ENCODE measurements around the gene MACROH2A2.
"Not testable (repeated sequence)": the region's sequence is repeated elsewhere in the genome, so short reads cannot be mapped to it uniquely, and the experiment has no call there.

The MACROH2A2 gene

DNA sequence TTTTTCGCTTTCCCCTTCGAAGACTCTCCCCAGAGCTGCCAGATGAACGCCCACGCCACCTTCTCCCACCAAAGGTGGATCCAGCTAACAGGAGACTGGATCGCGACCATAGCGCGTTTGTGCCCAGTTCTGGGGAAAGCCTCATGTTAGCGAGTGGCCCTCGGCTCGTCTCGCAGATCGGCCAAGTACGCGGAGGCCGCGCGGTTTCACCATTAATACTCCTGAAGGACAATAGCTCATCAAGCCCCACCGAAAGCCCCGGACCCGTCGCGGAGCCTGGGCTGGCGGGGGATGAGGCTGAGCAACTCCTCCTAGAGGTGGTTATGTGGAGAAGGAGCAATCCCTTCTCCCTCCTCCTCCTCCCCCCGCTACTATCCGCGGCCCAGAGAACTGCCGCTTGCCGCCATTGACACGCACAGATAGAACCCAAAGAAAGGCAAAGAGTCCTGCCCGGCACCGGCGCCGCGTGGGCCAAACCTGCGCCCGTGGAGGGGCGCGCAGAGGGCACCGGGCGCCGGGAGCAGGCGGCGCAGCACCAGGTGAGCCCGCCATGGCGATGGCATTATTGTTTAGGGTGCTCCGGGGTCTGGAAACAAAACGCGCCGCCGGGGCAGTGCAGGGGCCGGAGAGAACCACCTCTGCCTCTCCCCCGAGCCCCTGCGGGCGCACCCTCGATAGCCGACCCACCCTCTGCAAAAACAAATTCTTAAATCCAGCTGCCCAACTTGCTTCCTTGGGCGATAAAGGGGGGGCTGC is at the start of gene MACROH2A2:
Gene MACROH2A2, plus strand, starts transcription at position 385 of the 756 bp plus-strand sequence. CDS start 22,813 bp downstream, outside the sequence.
- DNase-seq (ENCODE audit: low read depth in 3 of 3): peak in 1 of 3 experiments; percentile 26

DNA sequence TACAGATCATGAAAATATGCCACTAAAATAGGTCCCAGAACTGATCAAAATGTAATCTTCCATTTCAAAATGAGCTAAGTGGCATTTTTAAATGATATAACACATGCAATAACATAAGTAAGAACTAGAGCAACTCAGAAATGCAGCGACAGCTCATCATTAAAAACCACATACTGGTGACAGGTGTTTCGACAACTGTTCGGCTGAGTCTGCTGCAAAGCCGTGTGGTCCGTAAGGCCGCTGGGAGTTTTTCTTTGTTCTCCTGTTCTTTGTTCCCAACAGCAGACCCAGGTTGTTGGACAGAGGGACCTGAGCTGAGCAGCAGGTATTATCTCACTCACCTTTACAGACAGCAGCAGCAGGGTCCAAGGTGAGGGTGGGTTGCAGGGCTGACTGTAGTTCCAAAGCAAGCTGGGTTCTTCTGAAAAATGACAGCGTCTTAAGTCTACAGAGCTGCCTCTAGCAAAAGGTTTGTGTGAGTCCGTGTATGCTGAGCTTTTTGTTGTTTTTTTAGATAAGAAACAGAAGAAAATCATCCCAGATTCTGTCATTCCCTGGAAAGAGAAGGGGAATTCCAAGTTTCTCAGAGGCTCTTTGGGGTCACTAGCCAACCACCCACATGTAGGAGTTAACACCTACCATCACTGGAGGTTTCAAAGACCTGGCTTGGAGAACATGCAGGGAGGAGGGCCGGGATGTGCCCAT is 45.4 kb upstream of the MACROH2A2 start:
- no peak for DNase-seq (ENCODE audit: low read depth in 3 of 3)

DNA sequence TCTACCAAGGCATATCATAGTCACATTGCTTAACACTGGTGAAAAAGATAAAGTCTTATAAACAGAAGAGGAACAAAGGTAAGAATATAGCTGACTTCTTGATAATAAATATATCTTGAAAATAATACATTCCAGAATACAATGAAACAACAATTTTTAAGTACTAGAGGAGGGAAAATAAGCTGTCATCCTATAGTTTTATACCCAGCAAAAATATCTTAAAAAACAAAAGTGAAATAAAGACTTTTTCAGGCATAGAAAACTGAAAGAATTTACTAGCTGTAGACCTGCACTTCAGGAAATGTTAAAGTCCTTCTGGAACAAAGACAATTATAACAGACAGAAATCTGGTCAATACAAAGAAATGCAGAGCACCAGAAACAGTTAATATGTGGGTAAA is 21.4 kb upstream of the MACROH2A2 start:
- no peak for DNase-seq (ENCODE audit: low read depth in 3 of 3)

DNA sequence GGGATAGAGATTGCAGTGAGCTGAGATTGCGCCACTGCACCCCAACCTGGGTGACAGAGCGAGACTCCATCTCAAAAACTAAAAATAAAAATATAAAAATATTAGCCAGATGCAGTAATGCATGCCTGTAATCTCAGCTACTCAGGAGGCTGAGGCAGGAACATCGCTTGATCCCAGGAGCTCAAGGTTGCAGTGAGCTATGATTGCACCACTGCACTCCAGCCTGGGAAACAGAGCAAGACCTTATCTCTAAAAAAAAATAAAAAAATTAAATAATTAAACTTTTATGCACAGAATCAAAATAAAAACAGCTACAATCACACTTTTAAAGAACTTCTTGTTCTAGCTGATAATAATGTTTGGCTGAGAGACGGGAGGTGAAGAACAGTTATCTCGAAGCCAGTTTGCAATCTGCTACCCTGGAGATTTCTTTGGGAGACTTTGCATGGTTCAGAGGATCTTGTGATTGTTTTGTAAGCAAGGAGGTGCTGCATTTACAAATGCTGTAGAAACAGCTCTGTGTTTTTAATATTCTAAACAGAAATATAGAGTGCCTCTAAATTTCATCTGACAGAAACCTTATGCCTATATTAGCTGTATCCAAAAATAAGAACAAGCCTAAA is 19.9 kb upstream of the MACROH2A2 start:
- DNase-seq (ENCODE audit: low read depth in 3 of 3): no peak

DNA sequence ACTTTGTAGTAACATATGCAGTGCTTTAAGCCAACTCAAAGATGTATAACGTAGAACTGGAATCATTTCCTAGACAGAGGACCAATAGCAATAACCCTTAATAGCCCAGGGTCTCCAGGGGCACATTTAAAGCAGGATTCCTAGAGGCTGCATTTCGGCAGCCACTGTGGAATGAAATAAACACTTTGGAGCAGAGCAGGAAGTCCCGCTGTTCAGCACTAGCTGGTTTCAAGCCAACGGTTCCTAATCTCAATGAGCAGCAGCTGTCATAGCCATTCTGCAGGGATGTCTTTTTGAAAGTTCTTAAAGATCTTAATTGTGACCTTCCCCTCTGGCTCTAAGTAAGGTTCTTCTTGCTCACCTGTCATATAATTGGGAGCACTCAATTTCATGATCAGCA is 18.4 kb upstream of the MACROH2A2 start:
- DNase-seq (ENCODE audit: low read depth in 3 of 3): no peak

DNA sequence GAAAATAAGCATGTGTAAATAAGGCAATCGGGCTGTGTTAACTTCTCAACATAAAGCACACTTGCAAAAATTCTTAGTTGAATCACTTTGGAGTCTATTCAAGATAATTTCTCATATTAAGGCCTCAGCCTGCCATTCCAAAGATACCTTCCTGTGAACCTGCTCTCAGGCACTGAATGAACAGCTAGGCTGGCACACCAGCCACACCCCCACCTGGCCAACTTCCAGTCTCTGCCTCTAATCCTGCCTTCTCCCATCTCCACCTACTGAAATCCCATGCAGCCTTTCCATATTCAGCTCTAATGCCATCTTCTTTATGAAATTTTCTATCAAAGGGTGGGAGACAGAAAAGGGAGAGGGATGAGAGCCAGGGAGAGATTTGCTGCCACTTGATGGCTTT is 17.1 kb upstream of the MACROH2A2 start:
- no peak for DNase-seq (ENCODE audit: low read depth in 3 of 3)

DNA sequence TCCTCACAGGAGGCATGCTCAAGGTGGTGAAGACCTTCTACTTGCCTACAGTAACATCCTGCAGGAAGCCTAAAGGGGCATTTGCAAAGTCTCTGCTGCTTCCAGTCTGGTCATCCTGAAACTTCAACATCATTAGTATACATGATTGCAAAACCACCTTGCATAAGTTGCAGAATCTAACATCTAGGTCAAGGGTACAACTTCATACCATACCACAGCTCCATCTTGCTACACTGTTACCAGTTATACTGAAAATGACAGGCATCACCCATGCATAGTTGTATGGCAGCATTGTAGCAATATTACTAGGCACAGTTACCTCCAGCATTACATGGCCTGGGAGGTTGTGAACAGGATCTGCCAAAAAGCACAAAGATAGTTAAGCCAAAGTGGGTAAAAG is 13.7 kb upstream of the MACROH2A2 start:
- DNase-seq (ENCODE audit: low read depth in 3 of 3): no peak

DNA sequence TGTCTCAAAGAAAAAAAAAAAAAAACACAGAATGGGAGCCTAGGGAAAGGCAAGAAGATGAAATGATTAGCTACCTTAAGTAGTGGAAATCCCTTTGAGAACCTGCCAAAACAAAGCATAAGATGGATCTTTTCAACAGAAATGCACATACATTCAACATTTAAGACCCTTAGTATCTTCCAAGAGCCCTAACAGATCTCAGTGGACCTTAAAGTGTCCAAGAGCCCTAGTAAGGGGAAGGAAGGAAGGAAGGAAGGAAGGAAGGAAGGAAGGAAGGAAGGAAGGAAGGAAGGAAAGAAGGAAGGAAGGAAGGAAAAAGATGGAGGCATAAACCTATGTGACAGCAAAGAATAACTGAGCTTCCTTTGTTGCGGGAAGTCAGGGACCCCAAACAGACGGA is 11.6 kb upstream of the MACROH2A2 start:
- DNase-seq (ENCODE audit: low read depth in 3 of 3): no peak

DNA sequence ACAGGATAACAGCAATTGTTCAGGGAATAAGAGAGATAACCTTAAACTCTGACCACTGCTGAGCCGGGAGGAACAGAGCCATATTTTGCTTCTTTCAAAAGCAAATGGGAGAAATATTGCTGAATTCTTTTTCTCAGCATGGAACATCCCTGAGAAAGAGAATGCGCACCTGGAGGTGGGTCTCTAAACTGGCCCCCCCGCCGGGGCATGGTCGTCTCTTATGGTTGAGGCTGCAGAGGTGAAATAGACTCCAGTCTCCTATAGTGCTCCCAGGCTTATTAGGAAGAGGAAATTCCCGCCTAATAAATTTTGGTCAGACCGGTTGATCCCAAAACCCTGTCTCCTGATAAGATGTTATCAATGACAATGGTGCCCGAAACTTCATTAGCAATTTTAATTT is 10.9 kb upstream of the MACROH2A2 start:
- DNase-seq (ENCODE audit: low read depth in 3 of 3): not testable (repeated sequence)

DNA sequence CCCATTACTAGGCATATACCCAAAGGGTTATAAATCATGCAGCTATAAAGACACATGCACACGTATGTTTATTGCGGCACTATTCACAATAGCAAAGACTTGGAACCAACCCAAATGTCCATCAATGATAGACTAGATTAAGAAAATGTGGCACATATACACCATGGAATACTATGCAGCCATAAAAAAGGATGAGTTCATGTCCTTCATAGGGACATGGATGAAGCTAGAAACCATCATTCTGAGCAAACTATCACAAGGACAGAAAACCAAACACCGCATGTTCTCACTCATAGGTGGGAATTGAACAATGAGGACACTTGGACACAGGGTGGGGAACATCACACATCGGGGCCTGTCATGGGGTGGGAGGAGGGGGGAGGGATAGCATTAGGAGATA is 5.6 kb upstream of the MACROH2A2 start:
- DNase-seq (ENCODE audit: low read depth in 3 of 3): not testable (repeated sequence)

DNA sequence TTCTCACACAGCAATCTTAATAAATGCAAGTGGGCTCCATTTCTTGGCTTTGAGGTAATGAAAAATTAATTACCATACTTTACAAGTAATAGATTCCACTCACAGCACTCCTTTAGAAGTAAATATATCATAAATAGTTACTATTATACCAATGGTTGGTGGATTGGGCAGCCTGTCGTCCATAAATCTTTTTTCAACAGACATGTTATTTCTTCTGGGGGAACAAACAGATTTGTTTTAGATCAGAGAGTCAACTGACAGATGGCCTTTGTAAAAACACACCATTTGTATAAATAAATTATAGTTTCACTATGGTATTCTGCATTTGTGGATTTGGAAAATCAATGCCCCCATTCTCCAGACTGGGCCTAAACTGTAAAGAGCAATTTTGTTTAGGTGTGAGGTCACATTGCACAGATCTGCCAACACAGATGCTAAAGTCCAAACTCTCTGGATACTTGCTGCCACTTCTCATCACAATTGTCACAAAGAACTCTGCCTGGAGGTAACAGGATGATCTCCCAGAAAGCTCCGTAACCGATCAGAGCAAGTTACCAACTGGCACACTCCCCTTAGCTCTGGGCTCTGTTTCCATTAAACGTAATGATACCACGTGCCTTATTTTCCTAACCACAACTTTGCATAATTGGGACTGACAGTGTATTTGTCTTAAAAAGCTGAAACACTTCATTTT is 4.5 kb upstream of the MACROH2A2 start:
- DNase-seq (ENCODE audit: low read depth in 3 of 3): no peak

DNA sequence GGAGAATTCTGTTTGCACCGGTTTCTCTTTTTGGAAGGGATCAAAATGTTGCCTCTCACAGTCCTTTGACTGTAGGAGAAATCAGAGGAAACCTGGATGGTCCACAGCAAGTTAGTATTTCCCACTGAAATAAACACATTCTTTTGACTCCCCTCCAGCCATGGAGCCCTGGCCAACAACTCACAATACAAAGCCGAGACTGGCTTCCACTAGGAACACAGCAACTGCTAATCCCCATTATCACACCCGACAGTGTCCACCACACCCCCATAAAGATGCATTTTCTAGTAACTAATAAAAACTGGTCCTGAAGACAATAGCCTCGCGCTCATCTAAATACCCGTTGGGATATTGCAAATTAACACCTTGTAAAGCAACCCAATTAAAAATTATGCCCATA is 798 bp upstream of the MACROH2A2 start:
- DNase-seq (ENCODE audit: low read depth in 3 of 3): no peak

DNA sequence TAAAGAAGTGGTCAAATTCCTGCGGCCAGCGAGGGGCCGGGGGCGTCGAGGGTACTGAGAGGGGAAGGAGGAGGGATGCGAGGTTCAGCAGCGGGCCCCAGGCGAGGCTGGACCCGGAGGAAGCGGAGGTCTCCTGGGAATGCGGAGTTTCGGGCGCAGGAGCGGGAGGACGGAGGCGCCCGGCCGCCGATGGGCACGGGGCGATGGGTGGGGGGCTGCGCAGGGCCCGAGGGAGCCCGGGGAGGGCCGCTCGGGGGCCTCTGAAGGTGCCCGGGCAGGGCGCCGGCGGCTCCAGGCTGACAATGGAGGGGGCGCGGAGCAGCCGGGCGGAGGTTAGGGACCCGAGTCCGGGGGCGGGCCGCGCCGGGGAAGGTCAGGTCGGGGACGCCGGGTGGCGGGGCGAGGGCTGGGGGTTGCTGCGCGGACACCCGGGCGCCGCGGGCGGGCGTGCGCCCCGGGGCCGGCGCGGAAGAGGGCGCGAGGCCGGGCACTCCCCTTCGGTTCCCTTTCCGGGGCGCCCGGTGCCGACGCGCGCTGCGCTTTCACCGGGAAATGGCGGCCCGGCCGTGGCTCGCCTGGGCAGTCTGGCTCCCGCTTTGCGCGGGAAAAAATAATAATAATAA is 683 bp downstream of the MACROH2A2 start:
- peak in 1 of 3 experiments; percentile 8 for DNase-seq (ENCODE audit: low read depth in 3 of 3)

DNA sequence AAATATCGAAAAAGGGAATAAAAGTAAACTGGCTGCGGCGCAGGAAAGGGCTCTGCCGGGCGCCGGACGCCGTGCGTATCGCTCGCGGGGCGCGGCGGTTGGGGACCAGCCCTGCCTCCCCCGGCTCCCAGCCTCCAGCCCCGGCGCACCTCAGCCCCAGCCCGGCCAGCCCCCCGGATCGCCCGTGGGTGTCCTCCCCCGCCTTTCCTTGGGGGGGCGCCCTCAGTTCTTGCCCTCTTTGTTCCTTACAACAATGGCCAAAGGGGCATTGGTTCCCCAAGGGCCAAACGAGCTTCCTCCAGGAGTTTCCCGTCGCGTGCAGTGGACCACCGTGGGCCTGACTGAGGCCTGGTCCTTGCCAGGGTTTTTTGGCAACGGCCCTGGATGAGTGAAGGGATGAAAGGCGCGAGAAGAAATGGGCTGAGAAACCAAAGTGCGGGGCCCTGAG is 1.2 kb downstream of the MACROH2A2 start:
- peak in 1 of 3 experiments; percentile 12 for DNase-seq (ENCODE audit: low read depth in 3 of 3)

DNA sequence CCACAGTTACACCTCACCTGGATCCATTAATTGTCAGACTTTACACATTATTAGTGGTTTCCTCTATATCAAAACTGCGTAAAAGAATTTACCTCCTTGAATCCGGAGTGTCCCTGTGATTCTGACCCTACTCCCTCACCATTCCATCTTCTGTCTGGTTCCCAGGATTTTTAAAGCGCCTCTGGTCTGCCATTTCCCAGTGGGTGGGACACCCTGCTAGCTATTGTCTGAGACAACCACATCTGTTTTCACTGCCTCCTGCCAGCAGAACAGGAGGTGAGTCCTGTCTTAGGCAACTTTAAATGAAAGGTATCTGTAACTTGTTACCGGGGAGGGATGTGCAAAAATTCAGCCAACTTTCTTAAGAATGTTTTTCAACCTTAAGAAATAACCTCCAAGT is 2.3 kb downstream of the MACROH2A2 start:
- DNase-seq (ENCODE audit: low read depth in 3 of 3): no peak

DNA sequence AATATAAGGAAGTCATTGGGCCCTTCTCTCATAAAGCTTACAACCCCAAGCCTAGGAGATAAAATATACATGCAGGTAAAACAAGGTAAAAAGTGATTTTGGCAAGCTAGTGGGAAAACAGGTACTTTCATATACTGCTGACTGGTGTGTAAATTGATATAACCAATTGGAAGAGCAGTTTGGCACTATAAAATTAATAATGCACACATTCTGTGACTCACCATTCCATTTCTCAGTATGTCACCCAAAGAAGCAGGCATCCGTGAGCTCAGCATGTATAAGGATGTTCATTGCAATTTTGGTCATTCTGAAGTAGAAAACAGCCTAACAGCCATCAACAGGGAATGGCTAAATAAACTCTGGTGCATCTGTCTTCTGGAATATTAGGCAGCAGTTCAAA is 2.9 kb downstream of the MACROH2A2 start:
- no peak for DNase-seq (ENCODE audit: low read depth in 3 of 3)

DNA sequence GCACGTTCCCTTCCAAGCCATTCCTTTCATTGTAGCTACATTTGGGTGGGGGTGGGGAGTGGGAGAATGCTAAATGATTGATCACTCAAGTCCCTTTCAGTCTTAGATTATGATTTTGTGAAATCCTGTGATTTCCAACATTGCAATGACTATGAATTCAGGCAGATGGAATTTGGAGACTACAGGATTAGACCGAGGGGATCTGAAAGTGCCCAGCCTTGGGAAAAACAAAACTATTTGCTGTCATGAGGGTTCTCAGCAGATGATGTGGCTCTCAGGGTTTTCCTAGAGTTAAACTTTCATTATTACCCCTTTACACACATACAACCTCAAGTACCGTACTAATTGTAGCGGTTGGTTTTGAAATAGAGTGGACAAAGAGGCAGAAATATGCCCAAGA is 4.7 kb downstream of the MACROH2A2 start:
- DNase-seq (ENCODE audit: low read depth in 3 of 3): no peak

DNA sequence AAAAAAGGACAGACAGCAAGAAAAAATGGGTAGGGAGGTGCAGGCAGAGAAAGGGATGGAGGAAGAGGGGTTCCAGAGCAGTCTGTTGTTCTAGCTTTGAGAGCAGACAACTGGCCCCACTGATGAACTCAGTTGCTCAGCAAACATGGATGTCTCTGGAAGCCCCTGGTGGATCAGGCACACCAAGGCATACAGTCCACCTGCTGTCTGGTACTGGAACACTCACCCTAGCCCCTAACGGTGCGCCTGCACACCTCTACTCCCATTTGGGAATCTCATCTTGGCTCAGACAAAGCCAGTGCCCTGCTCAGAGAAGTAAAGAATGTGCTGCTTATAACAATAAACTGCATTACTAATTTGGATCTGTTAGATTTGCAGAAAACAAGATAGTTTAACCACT is 7.7 kb downstream of the MACROH2A2 start:
- DNase-seq (ENCODE audit: low read depth in 3 of 3): no peak

DNA sequence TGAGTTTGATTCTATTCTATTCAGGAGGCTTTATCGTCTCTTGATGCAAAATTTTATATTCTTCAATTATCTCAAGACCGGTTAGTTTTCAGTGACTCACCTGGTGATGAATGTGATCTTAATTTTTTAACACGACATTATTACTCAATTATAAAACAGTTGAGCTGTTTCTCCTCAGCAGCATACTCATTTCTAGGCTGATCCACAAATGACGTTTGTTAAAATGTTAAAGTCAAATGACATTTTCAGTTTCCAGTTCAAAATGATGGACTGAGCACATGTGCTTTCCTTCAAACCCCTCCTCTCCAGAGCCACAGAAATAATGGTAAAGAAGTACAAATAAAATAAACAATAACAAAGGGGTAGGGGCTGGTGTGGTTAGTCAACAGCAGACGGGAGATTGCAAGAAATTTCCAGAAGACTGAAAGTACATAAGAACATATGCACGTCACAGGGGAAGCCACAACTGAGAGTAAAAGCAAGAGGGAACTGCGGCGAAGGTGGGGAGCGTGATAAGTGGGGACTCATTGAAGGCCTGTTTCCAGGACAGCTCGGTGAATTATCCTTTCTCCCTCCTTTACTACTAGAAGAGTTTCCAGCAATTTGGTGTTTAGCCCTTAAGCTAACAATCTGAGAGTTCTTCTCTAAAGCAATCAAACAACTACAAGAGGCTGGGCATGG is 10.9 kb downstream of the MACROH2A2 start:
- no peak for DNase-seq (ENCODE audit: low read depth in 3 of 3)

DNA sequence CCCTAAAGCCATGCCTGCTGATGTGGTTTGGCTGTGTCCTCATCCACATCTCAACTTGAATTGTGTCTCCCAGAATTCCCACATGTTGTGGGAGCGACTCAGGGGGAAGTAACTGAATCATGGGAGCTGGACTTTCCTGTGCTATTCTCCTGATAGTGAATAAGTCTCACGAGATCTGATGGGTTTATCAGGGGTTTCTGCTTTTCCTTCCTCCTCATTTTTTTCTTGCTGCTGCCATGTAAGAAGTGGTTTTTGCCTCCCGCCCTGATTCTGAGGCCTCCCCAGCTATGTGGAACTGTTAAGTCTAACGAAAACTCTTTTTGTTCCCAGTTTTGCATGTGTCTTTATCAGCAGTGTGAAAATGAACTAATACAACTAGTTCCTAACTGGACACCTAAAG is 11.8 kb downstream of the MACROH2A2 start:
- DNase-seq (ENCODE audit: low read depth in 3 of 3): no peak

DNA sequence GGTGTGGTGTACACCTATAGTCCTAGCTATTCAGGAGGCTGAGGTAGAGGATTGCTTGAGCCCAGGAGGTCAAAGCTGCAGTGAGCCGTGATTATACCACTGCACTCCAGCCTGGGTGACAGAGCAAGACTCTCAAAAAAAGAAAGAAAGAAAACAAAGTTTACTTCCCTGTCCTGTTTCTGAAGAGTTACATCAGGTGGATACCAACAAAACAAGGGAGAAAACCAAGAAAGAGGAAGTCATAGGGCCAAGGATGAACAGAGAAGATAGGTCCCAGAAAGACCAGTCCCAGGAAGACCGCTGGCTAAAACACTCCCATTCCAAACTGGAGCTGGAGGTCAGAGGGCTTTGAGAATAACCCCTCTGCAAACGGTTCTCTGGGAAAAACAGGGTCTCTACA is 13.5 kb downstream of the MACROH2A2 start:
- DNase-seq (ENCODE audit: low read depth in 3 of 3): no peak

Data from stimulated activated CD4-positive, alpha-beta T cell treated with anti-CD3 and anti-CD28 coated beads, TNF-alpha, amount 100 ng/mL, for 24 hours (primary cell).